HepG2 (cell line): Measurements from ENCODE around the gene EPB41L2. TPM values are rescaled to one million over a fixed set of nuclear protein-coding genes. Genes with fewer than 3 reads are reported as not detected.

Source experiments
- ATAC-seq: fragments of 200-7000 bp; cut with Tn5 transposase; 3 replicates; pipeline ENCODE4 v1.9.1; 2020; ENCODE audit warnings: mild to moderate bottlenecking, moderate library complexity
- BruUV-seq: library from RNA; stranded (reverse); fragments of 400-500 nt; replicated peaks from 2 replicates; lab custom pipeline; 2021; lab: Mats Ljungman, UMichigan
- CTCF ChIA-PET: fragments of 300-600 bp; formaldehyde crosslinking; extraction: SDS; loops from one replicate; lab custom pipeline; 2021; ENCODE audit warnings: low total read pairs, inconsistent platforms, low intra/inter-chr PET ratio; lab: Yijun Ruan, JAX
- POLR2A ChIA-PET: fragments of 350-600 bp; sonication (Branson Sonifier 250); formaldehyde crosslinking; loops from one replicate; lab custom pipeline; 2020; ENCODE audit warnings: antibody characterized with exemption, inconsistent platforms; lab: Yijun Ruan, JAX
- DNase-seq: peaks from one replicate; pipeline ENCODE4 v3.0.0-alpha.2; 2015; ENCODE audit warnings: low spot score
- FAIRE-seq: peaks from 3 replicates; lab custom pipeline; 2011; peaks lifted over from hg19 to GRCh38; lab: Jason Lieb, UNC
- H2AFZ ChIP-seq: one replicate; pipeline ENCODE4 v1.6.1; 2011; ENCODE audit warnings: low read length, inconsistent platforms
- H3K27ac ChIP-seq: fragments of 300-600 bp; 3 replicates; pipeline ENCODE4 v1.8.0; 2011; ENCODE audit warnings: mixed run types, mild to moderate bottlenecking, mixed read lengths, low read length, inconsistent platforms; ENCODE audit not compliant: insufficient read depth; ENCODE audit errors: extremely low read length
- H3K27me3 ChIP-seq, 2 experiments: fragments of 200-600 bp in 1 of 2; 2 replicates in 1 of 2; 3 replicates in 1 of 2; pipeline versions ENCODE4 v1.6.0 to v1.8.0; 2011; ENCODE audit warnings: low read length in 2 of 2, mild to moderate bottlenecking in 2 of 2, moderate library complexity in 2 of 2, inconsistent platforms in 1 of 2; ENCODE audit not compliant: insufficient read depth in 2 of 2, control insufficient read depth in 1 of 2
- H3K36me3 ChIP-seq, 2 experiments: fragments of 200-600 bp in 1 of 2; replicated peaks in 1 of 2; 2 replicates in 1 of 2; 3 replicates in 1 of 2; pipeline versions ENCODE4 v1.5.1 to v1.8.0; 2011; ENCODE audit warnings: low read length in 2 of 2, inconsistent platforms in 1 of 2; ENCODE audit not compliant: insufficient read depth in 2 of 2, control insufficient read depth in 1 of 2
- H3K4me1 ChIP-seq: 2 replicates; pipeline ENCODE4 v1.5.1; 2012; ENCODE audit warnings: low read length, inconsistent platforms; ENCODE audit not compliant: insufficient read depth
- H3K4me2 ChIP-seq: 2 replicates; pipeline ENCODE4 v1.6.0; 2011; ENCODE audit warnings: low read depth, low read length, inconsistent platforms
- H3K4me3 ChIP-seq, 3 experiments: fragments of 200-600 bp in 1 of 3; sonication (generic), shearing (Covaris generic) in 1 of 3; replicated peaks in 1 of 3; 2 replicates each; pipeline ENCODE4 v1.5.1; 2011 to 2016; ENCODE audit warnings: low read length in 3 of 3, inconsistent platforms in 2 of 3, low read depth in 2 of 3, mild to moderate bottlenecking in 2 of 3, control low read depth in 1 of 3, mixed read lengths in 1 of 3; ENCODE audit not compliant: insufficient read depth in 1 of 3
- H3K79me2 ChIP-seq: one replicate; pipeline ENCODE4 v1.6.1; 2011; ENCODE audit warnings: low read length, inconsistent platforms; ENCODE audit not compliant: insufficient read depth
- H3K9ac ChIP-seq: 2 replicates; pipeline ENCODE4 v1.6.0; 2011; ENCODE audit warnings: mild to moderate bottlenecking, low read depth, low read length, inconsistent platforms; ENCODE audit not compliant: insufficient read depth
- H3K9me3 ChIP-seq: 2 replicates; pipeline ENCODE4 v1.5.1; 2012; ENCODE audit warnings: mild to moderate bottlenecking, low read length
- H4K20me1 ChIP-seq: 2 replicates; pipeline ENCODE4 v1.6.0; 2011; ENCODE audit warnings: inconsistent platforms, mild to moderate bottlenecking, low read length, moderate library complexity; ENCODE audit not compliant: insufficient read depth
- ARNT2 ChIP-seq: sonication (generic); formaldehyde crosslinking; IDR thresholded peaks from 2 replicates; pipeline ENCODE4 v1.8.0; 2022; ENCODE audit warnings: mild to moderate bottlenecking, low read depth, missing genetic modification reagents, moderate library complexity
- ATF4 ChIP-seq, 2 experiments: fragments of 450-650 bp in 1 of 2; sonication (generic) in 1 of 2; formaldehyde crosslinking; IDR thresholded peaks; 2 replicates each; pipeline versions ENCODE4 v1.5.0 to v1.8.0; 2020 to 2022; ENCODE audit warnings: mild to moderate bottlenecking in 1 of 2, missing genetic modification reagents in 1 of 2
- BHLHE40 ChIP-seq: IDR thresholded peaks from 2 replicates; pipeline ENCODE4 v1.6.1; 2011; ENCODE audit warnings: low read length, improper control_type of control experiment
- CENPBD1 ChIP-seq: sonication (generic); formaldehyde crosslinking; IDR thresholded peaks from 2 replicates; pipeline ENCODE4 v1.8.0; 2022; ENCODE audit warnings: missing genetic modification reagents, low read depth, mild to moderate bottlenecking, borderline replicate concordance
- CREB3 ChIP-seq: sonication (generic); formaldehyde crosslinking; IDR thresholded peaks from 2 replicates; pipeline ENCODE4 v1.5.0; 2020; ENCODE audit warnings: missing genetic modification reagents
- DR1 ChIP-seq: sonication (generic); formaldehyde crosslinking; IDR thresholded peaks from 2 replicates; pipeline ENCODE4 v1.8.0; 2021; ENCODE audit warnings: mild to moderate bottlenecking, missing genetic modification reagents, inconsistent platforms
- FOXK2 ChIP-seq: fragments of 450-650 bp; IDR thresholded peaks from 2 replicates; pipeline ENCODE4 v1.6.1; 2016
- HOXA7 ChIP-seq: sonication (generic); formaldehyde crosslinking; IDR thresholded peaks from 2 replicates; pipeline ENCODE4 v1.8.1; 2022; ENCODE audit warnings: mild to moderate bottlenecking, missing genetic modification reagents, moderate library complexity
- KAT2B ChIP-seq: fragments of 150-350 bp; IDR thresholded peaks from 2 replicates; pipeline ENCODE4 v1.6.1; 2014; ENCODE audit warnings: low read depth, low read length, borderline replicate concordance
- MXI1 ChIP-seq: IDR thresholded peaks from 3 replicates; pipeline ENCODE4 v1.6.1; 2012; ENCODE audit warnings: low read depth, low read length, inconsistent platforms, borderline replicate concordance
- NFIC ChIP-seq: IDR thresholded peaks from 2 replicates; pipeline ENCODE4 v1.6.1; 2012; ENCODE audit warnings: mild to moderate bottlenecking, low read length, inconsistent platforms
- NFYB ChIP-seq: sonication (generic); formaldehyde crosslinking; IDR thresholded peaks from 2 replicates; pipeline ENCODE4 v1.4.0; 2020; ENCODE audit warnings: missing genetic modification reagents
- POLR2G ChIP-seq: fragments of 200-400 bp; formaldehyde crosslinking; IDR thresholded peaks from 2 replicates; pipeline ENCODE4 v1.6.1; 2018; ENCODE audit warnings: mild to moderate bottlenecking, low read depth, low read length, moderate library complexity
- SMAD1 ChIP-seq: sonication (generic); formaldehyde crosslinking; IDR thresholded peaks from 2 replicates; pipeline ENCODE4 v1.4.0; 2020; ENCODE audit warnings: missing genetic modification reagents, low read depth, mild to moderate bottlenecking, borderline replicate concordance
- ZKSCAN5 ChIP-seq: sonication (generic); formaldehyde crosslinking; IDR thresholded peaks from 2 replicates; pipeline ENCODE4 v1.5.1; 2020; ENCODE audit warnings: mild to moderate bottlenecking, missing genetic modification reagents
- ZNF20 ChIP-seq: sonication (generic); formaldehyde crosslinking; IDR thresholded peaks from 2 replicates; pipeline ENCODE4 v1.4.0; 2020; ENCODE audit warnings: mild to moderate bottlenecking, moderate library complexity, missing genetic modification reagents
- ZNF782 ChIP-seq: sonication (generic); formaldehyde crosslinking; IDR thresholded peaks from 2 replicates; pipeline ENCODE4 v1.4.0; 2020; ENCODE audit warnings: missing genetic modification reagents, mild to moderate bottlenecking, borderline replicate concordance
- WGBS: methylation state at CpG from one replicate; pipeline ENCODE4 v1.1.6; 2017; ENCODE audit warnings: low lambda C conversion rate; 5-methylcytosine and 5-hydroxymethylcytosine counted together
- in situ Hi-C: cut with HindIII; loops from 2 replicates; pipeline ENCODE4 v1.10.0; 2017; ENCODE audit warnings: low pct_unique_long_range_greater_than_20kb; ENCODE audit not compliant: extremely low pct_ligation_motif_present
- intact Hi-C: fragments of 100-400 bp; cut with micrococcal nuclease; formaldehyde crosslinking; loops from one replicate; pipeline ENCODE4 v1.10.0; 2022; ENCODE audit not compliant: unreplicated experiment
- polyA plus RNA-seq, 8 experiments: library from polyadenylated mRNA; depleted of rRNA in 3 of 8; stranded (reverse) in 7 of 8; unstranded in 1 of 8; fragments of >200 nt; fragmentation: Illumina TruSeq in 4 of 8; extraction: Trizol in 4 of 8; gene quantifications; 2 replicates each; pipeline versions ENCODE4 v1.2.1 to v1.2.3, GENCODE V29; 2011 to 2016; ENCODE audit warnings: low read depth in 4 of 8, missing spikeins in 1 of 8, mixed read lengths in 1 of 8; ENCODE audit not compliant: insufficient read depth in 1 of 8
- total RNA-seq, 5 experiments: library from RNA; depleted of rRNA; stranded (reverse); fragments of >200 nt; fragmentation: Illumina TruSeq; extraction: Trizol; gene quantifications; 2 replicates each; pipeline ENCODE4 v1.2.3, GENCODE V29; 2016; ENCODE audit warnings: low read depth in 1 of 5

The EPB41L2 gene
- total and polyA plus RNA-seq, 2 of the 13 experiments (the other 11 are each of a cell fraction or from before 2014, with no cell fraction given), result 41.7 to 56.4 TPM

GRCh38 chr6:130978180-130978579, 84.9 kb downstream of the EPB41L2 start:
- BruUV-seq, result no TSS peak
- DNase-seq, result no peak
- H4K20me1 ChIP-seq, result 0 out of 2 replicates have a peak, but pooled peaks cover 4% of the 10 kb centered on the region
- TF ChIP-seq KAT2B (no peak), CENPBD1 (CRISPR knock-in tag) (no peak), FOXK2 (no peak), CREB3 (CRISPR knock-in tag) (no peak), ZKSCAN5 (CRISPR knock-in tag) (no peak), ZNF782 (no peak), NFIC (no peak), ARNT2 (CRISPR knock-in tag) (no peak), MXI1 (no peak), ZNF20 (CRISPR knock-in tag) (no peak), DR1 (CRISPR knock-in tag) (no peak), BHLHE40 (no peak), NFYB (CRISPR knock-in tag) (no peak), ATF4 (CRISPR knock-in tag; IDR thresholded peaks at IDR 0.05) (no peak), POLR2G (no peak), HOXA7 (CRISPR knock-in tag) (no peak), SMAD1 (CRISPR knock-in tag) (no peak)
- TF ChIP-seq, all 625 proteins: peak for 0
- 94% methylated on average over 1 of the region's 1 CpG for WGBS
- H3K4me1 ChIP-seq, result peaks cover 11% of the 10 kb centered on the region
- ChIA-PET CTCF (no interaction called here), POLR2A (interaction anchor here (1.7 kb wide), 1 partner anchor 8 kb away, joined by 5 read pairs; no protein-coding TSS in a partner anchor)
- FAIRE-seq (no peak), ATAC-seq (no peak)
- no peak overlapping the region for H3K9ac ChIP-seq
- peaks cover 69% of the 10 kb centered on the region for H3K79me2 ChIP-seq
- H3K36me3 ChIP-seq, result no peaks in the 10 kb centered on the region
- H3K9me3 ChIP-seq, result no peaks in the 10 kb centered on the region
- H3K4me2 ChIP-seq, result no peak overlapping the region
- in situ Hi-C loops (no loop called here), intact Hi-C loops (no loop called here)
- no peak overlapping the region for H3K27ac ChIP-seq
- H2AFZ ChIP-seq, result no peak overlapping the region
- no peaks in the 10 kb centered on the region for H3K27me3 ChIP-seq
- H3K4me3 ChIP-seq, result no peak overlapping the region
